Trophoblast cell (in vitro differentiated cells and primary cell): Measurements from ENCODE around the gene TTC39C.

Experiments
- DNase-seq, 2 donors: peaks; one replicate each; pipeline ENCODE4 v3.0.0-alpha.2; 2016
- H2AFZ ChIP-seq: 2 replicates; pipeline ENCODE4 v1.6.1; 2013; ENCODE audit warnings: low read length, moderate library complexity, mild to moderate bottlenecking; ENCODE audit not compliant: insufficient read depth, poor library complexity
- H2AK5ac ChIP-seq: 2 replicates; pipeline ENCODE4 v1.6.1; 2013; ENCODE audit warnings: mild to moderate bottlenecking, low read length
- H2BK120ac ChIP-seq: 2 replicates; pipeline ENCODE4 v1.6.1; 2013; ENCODE audit warnings: low read length, mild to moderate bottlenecking, moderate library complexity; ENCODE audit not compliant: insufficient read depth, poor library complexity
- H2BK12ac ChIP-seq: 2 replicates; pipeline ENCODE4 v1.6.1; 2013; ENCODE audit warnings: mild to moderate bottlenecking, low read length, moderate library complexity
- H2BK5ac ChIP-seq: 2 replicates; pipeline ENCODE4 v1.6.1; 2013; ENCODE audit warnings: low read length, low read depth, moderate library complexity, mild to moderate bottlenecking; ENCODE audit not compliant: poor library complexity
- H3K14ac ChIP-seq: 2 replicates; pipeline ENCODE4 v1.6.1; 2013; ENCODE audit warnings: mild to moderate bottlenecking, low read length
- H3K18ac ChIP-seq: 2 replicates; pipeline ENCODE4 v1.6.1; 2013; ENCODE audit warnings: mild to moderate bottlenecking, low read length
- H3K23ac ChIP-seq: 2 replicates; pipeline ENCODE4 v1.6.1; 2013; ENCODE audit warnings: low read length
- H3K27ac ChIP-seq: 2 replicates; pipeline ENCODE4 v1.5.1; 2013; ENCODE audit warnings: low read depth, mild to moderate bottlenecking, inconsistent platforms, low read length, moderate library complexity
- H3K27me3 ChIP-seq: 2 replicates; pipeline ENCODE4 v1.6.1; 2013; ENCODE audit warnings: inconsistent platforms, mild to moderate bottlenecking, low read length, moderate library complexity; ENCODE audit not compliant: insufficient read depth
- H3K36me3 ChIP-seq, 2 experiments: 1 replicate in 1 of 2; 2 replicates in 1 of 2; pipeline ENCODE4 v1.6.1; 2013; ENCODE audit warnings: low read length in 2 of 2, mild to moderate bottlenecking in 2 of 2, moderate library complexity in 1 of 2; ENCODE audit not compliant: insufficient read depth in 2 of 2, control insufficient read depth in 1 of 2
- H3K4ac ChIP-seq: 2 replicates; pipeline ENCODE4 v1.6.1; 2013; ENCODE audit warnings: low read depth, mild to moderate bottlenecking, low read length, moderate library complexity
- H3K4me1 ChIP-seq, 2 experiments: 1 replicate in 1 of 2; 2 replicates in 1 of 2; pipeline ENCODE4 v1.6.1; 2013; ENCODE audit warnings: low read length in 2 of 2, mild to moderate bottlenecking in 2 of 2, moderate library complexity in 1 of 2; ENCODE audit not compliant: insufficient read depth in 2 of 2, control insufficient read depth in 1 of 2
- H3K4me2 ChIP-seq: 2 replicates; pipeline ENCODE4 v1.6.1; 2013; ENCODE audit warnings: inconsistent platforms, mild to moderate bottlenecking, low read length, moderate library complexity
- H3K4me3 ChIP-seq: 2 replicates; pipeline ENCODE4 v1.5.1; 2013; ENCODE audit warnings: mild to moderate bottlenecking, low read depth, low read length, inconsistent platforms
- H3K79me1 ChIP-seq: one replicate; pipeline ENCODE4 v1.6.1; 2013; ENCODE audit warnings: low read length
- H3K79me2 ChIP-seq: 2 replicates; pipeline ENCODE4 v1.6.1; 2013; ENCODE audit warnings: low read length, mild to moderate bottlenecking; ENCODE audit not compliant: control insufficient read depth, insufficient read depth, poor library complexity
- H3K9ac ChIP-seq: 2 replicates; pipeline ENCODE4 v1.6.1; 2013; ENCODE audit warnings: mild to moderate bottlenecking, low read length
- H3K9me3 ChIP-seq: 2 replicates; pipeline ENCODE4 v1.6.1; 2013; ENCODE audit warnings: low read depth, mild to moderate bottlenecking, control low read depth, inconsistent platforms, low read length; ENCODE audit not compliant: insufficient read depth
- H4K12ac ChIP-seq: 2 replicates; pipeline ENCODE4 v1.6.1; 2013; ENCODE audit warnings: low read depth, mild to moderate bottlenecking, low read length, moderate library complexity
- H4K8ac ChIP-seq: 2 replicates; pipeline ENCODE4 v1.6.1; 2013; ENCODE audit warnings: low read depth, mild to moderate bottlenecking, low read length, moderate library complexity
- H4K91ac ChIP-seq: one replicate; pipeline ENCODE4 v1.6.1; 2013; ENCODE audit warnings: low read depth, mild to moderate bottlenecking, low read length, moderate library complexity
- WGBS: extraction: QIAGEN DNeasy Blood & Tissue Kit; methylation state at CpG from one replicate; pipeline ENCODE4 v1.1.7; 2013; ENCODE audit warnings: missing lambda C conversion rate; ENCODE audit not compliant: insufficient read length, insufficient coverage; ENCODE audit errors: extremely low coverage; 5-methylcytosine and 5-hydroxymethylcytosine counted together

The TTC39C gene

GRCh38 chr18:24002479-24002878 is 12.1 kb upstream of the TTC39C start:
- H3K4me2 ChIP-seq, result no peak overlapping the region
- no peaks in the 10 kb centered on the region for H3K79me1 ChIP-seq
- H2BK12ac ChIP-seq, result no peak overlapping the region
- no peak overlapping the region for H3K4me3 ChIP-seq
- H2AK5ac ChIP-seq, result no peak overlapping the region
- H3K9me3 ChIP-seq, result no peaks in the 10 kb centered on the region
- no peak overlapping the region for H4K8ac ChIP-seq
- no peaks in the 10 kb centered on the region for H3K79me2 ChIP-seq
- H3K23ac ChIP-seq, result no peak overlapping the region
- H3K27ac ChIP-seq, result no peak overlapping the region
- H3K4me1 ChIP-seq, result peaks cover 2 to 4% of the 10 kb centered on the region in 2 experiments
- no peak overlapping the region for H2AFZ ChIP-seq
- no peak overlapping the region for H4K12ac ChIP-seq
- DNase-seq, result no peak
- no peak overlapping the region for H4K91ac ChIP-seq
- H3K27me3 ChIP-seq, result no peaks in the 10 kb centered on the region
- no peak overlapping the region for H3K14ac ChIP-seq
- H2BK5ac ChIP-seq, result no peak overlapping the region
- no CpG with 5 or more reads among the region's 3 CpGs for WGBS
- no peaks in the 10 kb centered on the region for H3K36me3 ChIP-seq
- H3K4ac ChIP-seq, result no peak overlapping the region
- H3K18ac ChIP-seq, result no peak overlapping the region
- no peak overlapping the region for H2BK120ac ChIP-seq
- H3K9ac ChIP-seq, result no peak overlapping the region

GRCh38 chr18:24003288-24003687 is 11.3 kb upstream of the TTC39C start:
- Histone ChIP-seq H3K27me3 (no peaks in the 10 kb centered on the region), H2AFZ (no peak overlapping the region), H3K18ac (no peak overlapping the region), H3K4me3 (no peak overlapping the region), H4K8ac (no peak overlapping the region), H3K36me3 (no peaks in the 10 kb centered on the region), H3K14ac (no peak overlapping the region), H3K4me1 (peaks cover 2 to 4% of the 10 kb centered on the region in 2 experiments), H3K9ac (no peak overlapping the region), H3K4ac (no peak overlapping the region), H4K12ac (no peak overlapping the region), H3K23ac (no peak overlapping the region), H3K27ac (no peak overlapping the region), H2AK5ac (no peak overlapping the region), H3K9me3 (no peaks in the 10 kb centered on the region), H4K91ac (no peak overlapping the region), H3K4me2 (no peak overlapping the region), H2BK12ac (no peak overlapping the region), H2BK120ac (no peak overlapping the region), H3K79me2 (no peaks in the 10 kb centered on the region), H3K79me1 (no peaks in the 10 kb centered on the region), H2BK5ac (no peak overlapping the region)
- DNase-seq, result no peak
- no CpG with 5 or more reads among the region's 3 CpGs for WGBS

GRCh38 chr18:24003903-24004640 is 10.5 kb upstream of the TTC39C start:
- Histone ChIP-seq H3K23ac (no peak overlapping the region), H3K79me2 (no peaks in the 10 kb centered on the region), H3K27me3 (no peaks in the 10 kb centered on the region), H3K9me3 (no peaks in the 10 kb centered on the region), H2BK120ac (no peak overlapping the region), H4K8ac (no peak overlapping the region), H4K12ac (no peak overlapping the region), H3K79me1 (no peaks in the 10 kb centered on the region), H3K4me2 (no peak overlapping the region), H3K4ac (no peak overlapping the region), H2BK12ac (no peak overlapping the region), H3K27ac (no peak overlapping the region), H3K9ac (no peak overlapping the region), H3K4me1 (peaks cover 2 to 4% of the 10 kb centered on the region in 2 experiments), H2BK5ac (no peak overlapping the region), H3K36me3 (no peaks in the 10 kb centered on the region), H2AK5ac (no peak overlapping the region), H4K91ac (no peak overlapping the region), H3K18ac (no peak overlapping the region), H2AFZ (no peak overlapping the region), H3K14ac (no peak overlapping the region), H3K4me3 (no peak overlapping the region)
- no peak for DNase-seq
- WGBS, result no CpG with 5 or more reads among the region's 2 CpGs

GRCh38 chr18:24006712-24007313 is 7.7 kb upstream of the TTC39C start:
- H3K23ac ChIP-seq, result no peak overlapping the region
- peaks cover 2 to 4% of the 10 kb centered on the region in 2 experiments for H3K4me1 ChIP-seq
- no peak overlapping the region for H4K8ac ChIP-seq
- no peak overlapping the region for H3K14ac ChIP-seq
- no peak overlapping the region for H3K27ac ChIP-seq
- no peaks in the 10 kb centered on the region for H3K27me3 ChIP-seq
- H3K18ac ChIP-seq, result no peak overlapping the region
- H3K9ac ChIP-seq, result no peak overlapping the region
- no peak overlapping the region for H3K4me2 ChIP-seq
- no peaks in the 10 kb centered on the region for H3K79me1 ChIP-seq
- H3K79me2 ChIP-seq, result no peaks in the 10 kb centered on the region
- H3K4ac ChIP-seq, result no peak overlapping the region
- no peak overlapping the region for H2AFZ ChIP-seq
- H3K9me3 ChIP-seq, result no peaks in the 10 kb centered on the region
- H3K36me3 ChIP-seq, result no peaks in the 10 kb centered on the region
- no peak overlapping the region for H2BK12ac ChIP-seq
- H3K4me3 ChIP-seq, result no peak overlapping the region
- no peak overlapping the region for H2BK5ac ChIP-seq
- H4K12ac ChIP-seq, result no peak overlapping the region
- H4K91ac ChIP-seq, result no peak overlapping the region
- DNase-seq, result no peak
- H2AK5ac ChIP-seq, result no peak overlapping the region
- WGBS, result no CpG with 5 or more reads among the region's 5 CpGs
- H2BK120ac ChIP-seq, result no peak overlapping the region
